ENCODE measurements around the gene PPFIA4.

DNA sequence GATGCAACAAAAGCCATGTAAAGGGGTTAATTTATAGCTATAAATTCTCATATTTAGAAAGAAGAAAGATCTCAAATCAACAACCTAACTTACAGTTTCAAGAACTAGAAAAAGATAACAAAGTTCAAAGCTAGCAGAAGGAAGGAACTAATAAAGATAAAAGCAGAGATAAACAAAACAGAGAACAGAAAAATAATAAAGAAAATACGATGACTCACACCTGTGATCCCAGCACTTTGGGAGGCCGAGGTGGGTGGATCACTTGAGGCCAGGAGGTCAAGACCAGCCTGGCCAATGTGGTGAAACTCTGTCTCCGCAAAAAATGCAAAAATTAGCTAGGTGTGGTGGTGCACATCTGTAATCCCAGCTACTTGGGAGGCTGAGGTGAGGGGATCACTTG is 31.5 kb upstream of the PPFIA4 start:
- TF ChIP-seq POLR2A (IDR thresholded peaks at IDR 0.05; ENCODE audit: low read depth, low read length) (no peak), TAF1 (IDR thresholded peaks at IDR 0.05; ENCODE audit: low read depth, low read length) (no peak), POLR2AphosphoS5 (IDR thresholded peaks at IDR 0.05; ENCODE audit: low read depth, low read length) (no peak), PAX5 (IDR thresholded peaks at IDR 0.05; ENCODE audit: insufficient read depth, low read length, severe bottlenecking) (no peak)
